Measurements from ENCODE around the gene MYOC.
"Not testable (repeated sequence)": the region's sequence is repeated elsewhere in the genome, so short reads cannot be mapped to it uniquely, and the experiment has no call there.

MYOC gene

DNA sequence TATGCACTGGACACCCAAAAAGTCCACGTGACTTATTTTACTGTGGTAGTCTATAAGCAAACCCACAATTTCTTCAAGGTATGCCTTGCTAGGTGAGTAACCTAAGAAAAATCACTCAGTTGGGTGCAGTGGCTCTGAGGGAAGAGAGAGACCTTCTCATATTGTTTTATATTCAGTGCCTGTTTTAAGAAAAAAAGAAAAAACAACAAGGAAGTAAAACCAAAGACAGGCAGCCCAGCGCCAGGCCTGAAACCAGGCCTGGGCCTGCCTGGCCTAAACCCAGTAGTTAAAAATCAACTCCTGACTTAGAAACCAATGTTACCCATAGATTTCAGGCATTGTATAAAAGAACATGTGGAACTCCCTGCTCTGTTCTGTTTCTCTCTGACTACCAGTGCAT is 52.2 kb downstream of the MYOC start:
- not testable (repeated sequence) for DNase-seq

DNA sequence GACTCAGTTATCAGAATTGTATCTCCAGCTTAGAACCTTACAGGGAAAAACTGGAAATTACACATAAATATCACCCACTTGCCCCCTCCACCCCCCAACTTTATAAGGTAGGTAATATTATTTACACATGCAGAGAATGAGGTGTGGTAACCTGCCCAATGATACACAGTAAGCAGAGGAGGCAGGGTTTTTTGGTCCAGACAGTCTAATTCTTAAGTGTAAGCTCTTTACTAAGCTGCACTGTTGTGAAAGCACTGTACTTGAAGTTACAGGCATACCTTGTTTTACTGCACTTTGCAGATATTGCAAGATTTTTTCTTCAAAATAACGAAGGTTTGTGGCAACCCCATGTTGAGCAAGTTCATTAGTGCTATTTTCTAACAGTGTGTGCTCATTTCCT is 55.3 kb downstream of the MYOC start:
- DNase-seq: no peak

DNA sequence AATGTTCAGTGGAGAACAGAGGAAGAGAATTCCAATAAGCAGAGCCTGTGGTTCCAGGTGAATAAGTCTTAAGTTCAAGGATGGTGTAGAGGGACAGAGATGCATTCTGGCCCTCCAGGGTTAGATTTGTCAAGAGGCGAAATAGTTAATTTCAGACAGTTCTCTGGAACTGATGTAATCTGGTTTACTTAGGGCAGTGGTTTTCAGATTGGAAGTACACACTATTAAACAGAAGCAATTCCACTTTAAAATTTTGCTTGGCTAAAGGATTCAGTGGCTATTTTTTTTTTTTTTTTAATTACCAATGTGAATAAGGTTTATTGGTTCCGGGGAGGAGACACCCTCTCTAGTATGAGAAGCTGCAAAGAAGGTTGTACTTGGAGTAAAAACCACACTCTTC is 55.8 kb downstream of the MYOC start:
- DNase-seq: no peak

DNA sequence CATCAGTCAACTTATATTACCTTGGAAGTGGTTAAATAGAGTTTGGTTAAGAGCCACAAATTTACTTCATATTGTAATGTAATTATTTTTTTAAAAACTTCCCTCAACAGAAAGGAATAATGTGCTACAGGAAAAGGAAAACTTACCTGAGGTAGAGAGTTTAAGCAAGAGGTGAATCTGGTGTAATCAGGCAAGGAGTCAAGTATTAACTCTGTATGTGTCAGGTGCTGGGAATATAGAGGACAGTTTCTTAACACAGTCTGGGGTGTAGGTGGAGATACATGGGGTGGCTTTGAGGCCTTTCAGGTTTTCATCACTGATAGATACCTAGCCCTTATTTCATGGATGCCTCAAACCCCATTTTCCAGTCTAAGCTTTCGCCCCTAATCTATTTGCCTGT is 56.4 kb downstream of the MYOC start:
- no peak for DNase-seq

DNA sequence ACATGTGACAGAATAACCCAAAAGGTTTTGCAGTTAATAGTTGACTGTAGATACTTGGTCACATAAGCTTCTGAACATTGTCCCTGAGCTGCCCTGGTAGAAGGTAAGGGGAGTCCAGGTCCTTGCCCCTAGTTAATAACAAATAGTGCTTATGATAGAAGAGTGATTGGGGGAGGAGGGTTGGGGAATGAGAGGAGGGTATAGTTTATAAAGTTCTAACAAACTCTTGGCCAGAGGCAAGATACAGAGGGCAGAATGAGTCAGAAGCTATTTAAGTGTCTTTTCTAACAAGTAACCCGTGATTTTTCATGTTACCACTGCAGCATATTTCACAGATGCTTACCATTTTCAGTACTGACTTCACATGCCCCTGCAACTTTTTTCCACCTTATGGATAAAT is 57.2 kb downstream of the MYOC start:
- DNase-seq: no peak

DNA sequence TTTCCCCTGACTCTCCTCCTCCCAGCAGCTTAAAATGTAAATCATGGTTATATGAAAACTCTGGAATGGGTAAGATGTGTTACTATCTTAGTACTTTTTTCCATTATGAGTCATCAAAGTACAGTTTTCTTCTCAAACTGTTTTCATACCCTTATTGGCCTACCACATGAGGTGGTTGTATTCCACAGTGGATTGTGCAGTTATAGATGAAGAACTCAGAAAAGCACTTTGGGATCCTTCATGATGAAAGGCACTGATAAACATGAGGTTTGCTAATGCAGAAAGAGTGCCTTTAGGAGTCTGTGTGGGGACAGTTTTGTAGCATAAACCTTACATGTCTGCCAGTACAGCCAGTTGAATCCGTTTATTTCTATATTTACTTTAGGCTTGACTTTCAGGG is 62.5 kb downstream of the MYOC start:
- DNase-seq: no peak

DNA sequence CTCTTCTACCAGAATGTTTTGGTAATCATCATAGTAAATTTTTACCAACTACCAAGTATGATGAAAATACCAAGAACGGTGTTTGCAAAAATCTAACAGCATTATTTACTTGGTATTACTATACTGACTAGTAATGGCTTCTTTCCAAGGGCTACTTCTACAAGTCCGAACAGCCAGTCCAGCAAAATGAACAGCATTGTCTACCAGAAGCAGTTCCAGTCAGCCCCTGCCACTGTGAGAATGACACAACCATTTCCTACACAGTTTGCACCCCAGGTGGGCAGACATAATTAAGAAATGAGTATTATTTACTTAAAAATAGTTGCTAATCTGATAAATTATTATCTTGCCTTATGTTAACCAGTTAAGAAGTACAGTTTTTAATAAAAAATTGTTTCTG is 64.3 kb downstream of the MYOC start:
- no peak for DNase-seq

DNA sequence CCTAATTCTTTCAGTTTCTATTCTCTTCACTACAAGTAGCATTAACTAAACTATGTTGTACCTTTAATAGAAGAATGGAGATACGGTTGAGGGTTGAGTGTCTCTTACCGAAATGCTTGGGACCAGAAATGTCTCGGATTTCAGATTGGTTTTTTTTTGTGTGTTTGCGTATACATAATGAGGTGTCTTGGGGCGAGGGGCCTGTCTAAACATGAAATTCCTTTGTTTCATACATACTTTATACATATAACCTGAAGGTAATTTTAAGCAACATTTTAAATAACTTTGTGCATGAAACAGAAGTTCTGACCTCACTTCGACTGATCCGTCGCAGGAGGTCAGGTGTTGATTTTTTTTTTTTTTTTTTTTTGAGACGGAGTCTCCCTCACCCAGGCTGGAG is 66.8 kb downstream of the MYOC start:
- no peak for DNase-seq
